Skin epidermis (tissue), 12 donors: ENCODE results near the gene EPM2A.

ENCODE experiments used
- H3K27ac ChIP-seq, 21 experiments: fragments of 200-600 bp; sonication (generic) in 11 of 21; one replicate each; pipeline ENCODE4 v1.5.0; 2020; ENCODE audit warnings: mild to moderate bottlenecking in 3 of 21, inconsistent platforms in 2 of 21, moderate library complexity in 2 of 21
- H3K4me3 ChIP-seq, 7 experiments: fragments of 200-600 bp; sonication (generic) in 2 of 7; one replicate each; pipeline ENCODE4 v1.5.0; 2020; ENCODE audit warnings: inconsistent platforms in 2 of 7, mild to moderate bottlenecking in 2 of 7, moderate library complexity in 1 of 7

Gene EPM2A

DNA sequence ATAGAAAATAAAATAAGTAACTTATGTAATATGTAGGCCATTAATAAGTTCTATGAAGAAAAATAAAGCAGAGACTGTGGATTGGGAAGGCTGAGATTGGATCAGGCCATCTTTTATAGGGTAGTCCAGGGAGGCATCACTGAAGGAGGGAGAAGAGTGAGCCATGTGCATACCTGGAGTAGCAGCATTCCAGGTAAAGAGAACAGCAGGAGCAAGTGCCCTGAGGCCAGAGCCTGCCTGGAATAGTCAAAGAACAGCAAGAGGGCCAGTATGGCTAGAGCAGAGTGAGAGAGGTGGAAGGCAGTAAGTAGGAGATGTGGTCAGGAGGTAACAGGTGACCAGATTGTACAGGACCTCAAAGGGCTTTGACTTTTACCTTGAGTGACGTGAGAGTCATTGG, 112.1 kb downstream of the EPM2A start:
- H3K4me3 ChIP-seq: no peak overlapping the region
- H3K27ac ChIP-seq: no peak overlapping the region

- Histone ChIP-seq H3K27ac (no peak overlapping the region), H3K4me3 (no peak overlapping the region)
Measured at GRCh38 chr6:145621776-145622175, 113.5 kb downstream of the EPM2A start.

DNA sequence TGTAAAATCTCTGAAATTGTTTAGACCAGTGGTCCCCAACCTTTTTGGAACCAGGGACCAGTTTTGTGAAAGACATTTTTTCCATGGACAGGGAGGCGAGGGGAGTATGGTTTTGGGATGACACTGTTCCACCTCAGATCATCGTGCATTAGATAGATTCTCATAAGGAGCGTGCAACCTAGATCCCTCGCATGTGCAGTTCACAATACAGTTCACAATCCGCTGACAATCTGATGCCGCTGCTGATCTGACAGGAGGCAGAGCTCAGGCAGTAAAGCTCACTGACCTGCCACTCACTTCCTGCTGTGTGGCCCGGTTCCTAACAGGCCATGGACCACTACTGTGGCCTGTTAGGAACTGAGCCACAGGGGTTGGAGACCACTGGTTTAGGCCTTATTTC, 115.2 kb downstream of the EPM2A start:
- Histone ChIP-seq H3K27ac (no peak overlapping the region), H3K4me3 (no peak overlapping the region)

DNA sequence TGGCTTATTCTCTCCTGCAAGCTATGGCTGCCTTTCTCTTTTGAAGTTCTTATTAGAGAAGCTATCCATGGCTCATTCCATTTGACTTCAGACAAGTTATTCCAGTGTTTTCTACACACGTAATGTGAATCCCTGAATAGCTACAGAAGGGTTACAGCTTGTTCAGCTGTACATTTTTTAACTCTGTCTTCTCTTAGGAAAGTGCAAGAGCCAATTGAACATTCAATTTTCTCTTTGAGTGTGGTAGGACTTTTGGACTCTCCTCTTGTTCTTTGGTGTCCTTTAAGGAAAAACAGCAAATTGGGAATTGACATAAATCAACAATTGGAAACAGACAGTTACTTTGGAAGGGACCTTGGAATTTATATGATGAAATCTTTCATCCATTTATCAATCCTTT, 125.8 kb downstream of the EPM2A start:
- Histone ChIP-seq H3K27ac (no peak overlapping the region), H3K4me3 (no peak overlapping the region)

DNA sequence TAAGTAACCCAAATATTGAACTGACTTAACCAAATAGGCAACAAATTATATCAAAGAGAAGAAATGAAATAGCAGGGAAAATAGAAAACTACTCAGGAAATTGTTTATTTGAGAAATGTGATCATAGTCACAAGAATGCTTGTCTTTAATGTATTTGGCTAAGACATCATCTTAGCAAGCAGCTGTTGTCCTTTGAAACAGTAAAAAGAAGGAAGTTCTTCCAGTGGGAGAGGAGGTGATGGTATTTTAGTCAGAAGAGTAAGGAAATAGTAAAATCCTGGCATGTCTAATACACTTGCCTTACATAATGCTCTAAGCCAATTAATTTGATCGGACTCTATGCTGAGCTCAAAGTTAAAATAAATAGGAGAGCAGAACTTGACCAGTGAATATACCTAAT, 126.5 kb downstream of the EPM2A start:
- Histone ChIP-seq H3K4me3 (no peak overlapping the region), H3K27ac (no peak overlapping the region)

- Histone ChIP-seq H3K4me3 (no peak overlapping the region), H3K27ac (no peak overlapping the region)
Measured at GRCh38 chr6:145603991-145604390, 131.3 kb downstream of the EPM2A start.

DNA sequence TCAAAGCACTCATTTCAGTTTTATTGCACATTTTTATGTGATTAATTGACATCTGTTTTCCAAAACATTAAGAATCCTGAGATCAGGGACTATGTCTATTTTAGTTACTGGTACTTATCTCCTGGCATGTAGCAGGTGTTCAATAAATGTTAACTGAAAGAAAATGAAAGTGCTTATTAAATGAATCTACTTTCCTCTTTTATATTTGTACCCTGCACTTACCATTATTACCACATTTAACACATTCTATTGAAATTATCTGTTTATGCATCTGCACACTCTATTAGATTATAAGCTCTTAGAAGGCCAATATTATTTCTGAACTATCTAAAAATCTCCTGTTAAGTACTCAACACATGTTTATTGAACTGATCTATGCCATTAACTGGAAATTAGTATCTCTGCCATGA, 131.9 kb downstream of the EPM2A start:
- Histone ChIP-seq H3K27ac (no peak overlapping the region), H3K4me3 (no peak overlapping the region)

- Histone ChIP-seq H3K4me3 (no peak overlapping the region), H3K27ac (no peak overlapping the region)
Measured at GRCh38 chr6:145602726-145603326, 132.5 kb downstream of the EPM2A start.

DNA sequence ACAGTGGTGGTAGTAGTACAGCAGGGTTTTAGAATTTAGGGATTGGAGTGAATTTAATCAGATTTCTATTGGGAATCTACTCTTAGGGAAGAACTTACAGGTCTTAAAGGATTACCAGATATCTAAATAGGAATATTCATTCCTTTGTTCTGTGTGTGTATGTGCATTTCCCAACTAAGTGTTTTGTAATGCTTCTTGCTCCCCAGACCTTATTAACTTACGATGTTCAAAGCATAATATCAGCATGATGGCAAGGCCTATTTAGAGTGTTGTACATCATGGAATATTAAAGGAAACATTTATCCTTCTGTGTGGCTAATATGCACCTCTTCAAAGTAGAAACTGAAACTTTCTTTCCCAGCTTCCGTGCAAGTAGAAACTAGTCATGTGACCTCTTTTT, 133.9 kb downstream of the EPM2A start:
- Histone ChIP-seq H3K4me3 (no peak overlapping the region), H3K27ac (no peak overlapping the region)

DNA sequence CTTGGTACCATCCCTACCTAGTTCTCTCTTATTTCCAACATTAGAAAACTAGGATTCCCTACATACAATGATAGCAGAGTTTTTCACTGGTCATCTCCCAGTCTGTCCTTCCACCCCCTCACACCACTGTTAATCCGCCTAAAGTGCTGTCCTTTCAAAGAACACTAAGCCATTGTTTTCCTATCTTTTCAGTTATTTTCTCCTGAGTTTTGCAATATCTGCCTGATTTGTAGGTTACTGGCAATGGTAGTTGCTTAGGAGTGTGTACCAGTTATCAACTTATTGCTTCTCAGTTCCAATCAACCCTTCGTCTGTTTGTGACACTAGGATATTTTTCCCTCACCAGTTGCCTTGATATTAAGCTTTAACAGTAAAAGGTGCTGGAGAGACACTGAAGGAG, 135.0 kb downstream of the EPM2A start:
- no peak overlapping the region for H3K4me3 ChIP-seq
- H3K27ac ChIP-seq: no peak overlapping the region

DNA sequence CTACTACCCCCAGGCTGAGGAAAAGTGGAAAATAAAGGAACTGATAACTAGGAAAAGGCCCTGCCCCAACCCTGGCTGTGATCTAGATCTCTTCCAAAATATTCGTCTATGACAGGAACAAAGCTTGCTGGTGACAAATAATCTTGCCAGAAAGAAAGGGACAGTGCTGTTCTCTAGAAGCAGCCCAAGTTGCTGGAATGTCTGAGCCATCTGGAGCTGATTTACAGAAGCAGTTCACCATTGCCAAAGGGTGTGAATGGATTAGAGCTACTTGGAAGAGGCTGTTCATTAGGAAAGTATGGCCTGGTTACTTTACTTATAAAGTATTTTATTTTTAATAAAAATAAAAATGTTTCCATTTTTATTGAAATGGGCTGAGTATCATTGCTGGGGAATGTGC, 146.3 kb downstream of the EPM2A start:
- H3K27ac ChIP-seq: no peak overlapping the region
- no peak overlapping the region for H3K4me3 ChIP-seq

DNA sequence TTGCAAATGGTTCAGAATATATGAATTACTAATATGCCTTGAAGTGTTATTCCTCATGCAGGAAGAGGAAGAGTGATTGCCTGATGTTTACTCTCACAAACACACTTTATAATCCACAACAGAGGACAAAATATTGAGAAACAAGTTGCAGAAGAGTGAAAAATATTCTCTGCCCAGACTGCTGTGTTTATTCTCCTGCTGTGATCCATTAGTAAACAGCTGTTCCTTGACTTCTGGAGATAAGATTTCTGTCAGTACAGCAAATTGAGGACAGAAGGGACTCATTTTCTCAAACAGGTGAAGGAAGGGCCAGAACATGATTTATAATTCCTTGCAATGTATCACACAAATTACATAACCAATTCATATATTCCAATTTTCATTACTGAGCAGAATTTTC, 148.0 kb downstream of the EPM2A start:
- H3K4me3 ChIP-seq: no peak overlapping the region
- no peak overlapping the region for H3K27ac ChIP-seq

DNA sequence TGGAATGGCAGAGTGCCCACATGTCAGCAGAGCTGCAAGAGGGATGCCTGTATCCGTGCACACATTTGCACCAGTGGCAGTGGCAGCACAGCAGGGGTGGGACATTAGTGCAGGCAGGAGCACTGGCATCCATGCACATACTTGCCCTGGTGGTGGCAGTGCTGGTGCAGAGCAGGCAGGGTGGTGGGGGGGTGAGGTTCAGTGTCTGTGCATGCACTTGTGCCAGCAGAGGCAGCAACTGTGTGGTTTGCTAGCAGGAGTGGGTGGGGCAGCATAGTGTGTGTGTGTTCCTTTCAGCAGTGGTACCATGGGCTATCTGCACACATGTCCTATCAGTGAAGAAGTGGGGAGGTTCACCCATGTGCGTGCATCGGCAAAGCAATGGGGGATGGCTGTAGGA, 151.6 kb downstream of the EPM2A start:
- Histone ChIP-seq H3K27ac (no peak overlapping the region), H3K4me3 (no peak overlapping the region)
